IPS DF 4.7 (cell line): ENCODE data around the gene DOK7.
"Not testable (repeated sequence)": the region's sequence is repeated elsewhere in the genome, so short reads cannot be mapped to it uniquely, and the experiment has no call there.

Experiments
- DNase-seq: peaks from one replicate; pipeline ENCODE4 v3.0.0-alpha.2; 2013; ENCODE audit warnings: low spot score; ENCODE audit errors: extremely low read depth

Gene DOK7

GRCh38 chr4:3442460-3442958, 20.6 kb upstream of the DOK7 start:
- no peak for DNase-seq

GRCh38 chr4:3442959-3443749, 20.0 kb upstream of the DOK7 start:
- no peak for DNase-seq

- no peak for DNase-seq
Observed at GRCh38 chr4:3443750-3444309, 19.3 kb upstream of the DOK7 start.

- no peak for DNase-seq
Observed at GRCh38 chr4:3444351-3445110, 18.6 kb upstream of the DOK7 start.

- DNase-seq = no peak
Observed at GRCh38 chr4:3445111-3445820, 17.8 kb upstream of the DOK7 start.

- DNase-seq = no peak
Observed at GRCh38 chr4:3445829-3446545, 17.1 kb upstream of the DOK7 start.

- DNase-seq = no peak
Observed at GRCh38 chr4:3446631-3447320, 16.3 kb upstream of the DOK7 start.

- no peak for DNase-seq
Observed at GRCh38 chr4:3447431-3448395, 15.4 kb upstream of the DOK7 start.

- no peak for DNase-seq
Observed at GRCh38 chr4:3449047-3449573, 14.0 kb upstream of the DOK7 start.

- DNase-seq = no peak
Observed at GRCh38 chr4:3449574-3450534, 13.3 kb upstream of the DOK7 start.

- DNase-seq = no peak
Observed at GRCh38 chr4:3450643-3451042, 12.5 kb upstream of the DOK7 start.

- no peak for DNase-seq
Observed at GRCh38 chr4:3451956-3452355, 11.2 kb upstream of the DOK7 start.

GRCh38 chr4:3452376-3452775, 10.7 kb upstream of the DOK7 start:
- no peak for DNase-seq

- not testable (repeated sequence) for DNase-seq
Observed at GRCh38 chr4:3455596-3455995, 7.5 kb upstream of the DOK7 start.

- no peak for DNase-seq
Observed at GRCh38 chr4:3458371-3458770, 4.7 kb upstream of the DOK7 start.

- not testable (repeated sequence) for DNase-seq
Observed at GRCh38 chr4:3459156-3459555, 4.0 kb upstream of the DOK7 start.

- DNase-seq = no peak
Observed at GRCh38 chr4:3460926-3461325, 2.2 kb upstream of the DOK7 start.
